ENCODE results near the gene CHD1. TPM values are rescaled to one million over a fixed set of nuclear protein-coding genes. Genes with fewer than 3 reads are reported as not detected.

The CHD1 gene
- total RNA-seq = 30.0 and 32.0 TPM in 2 replicates

DNA sequence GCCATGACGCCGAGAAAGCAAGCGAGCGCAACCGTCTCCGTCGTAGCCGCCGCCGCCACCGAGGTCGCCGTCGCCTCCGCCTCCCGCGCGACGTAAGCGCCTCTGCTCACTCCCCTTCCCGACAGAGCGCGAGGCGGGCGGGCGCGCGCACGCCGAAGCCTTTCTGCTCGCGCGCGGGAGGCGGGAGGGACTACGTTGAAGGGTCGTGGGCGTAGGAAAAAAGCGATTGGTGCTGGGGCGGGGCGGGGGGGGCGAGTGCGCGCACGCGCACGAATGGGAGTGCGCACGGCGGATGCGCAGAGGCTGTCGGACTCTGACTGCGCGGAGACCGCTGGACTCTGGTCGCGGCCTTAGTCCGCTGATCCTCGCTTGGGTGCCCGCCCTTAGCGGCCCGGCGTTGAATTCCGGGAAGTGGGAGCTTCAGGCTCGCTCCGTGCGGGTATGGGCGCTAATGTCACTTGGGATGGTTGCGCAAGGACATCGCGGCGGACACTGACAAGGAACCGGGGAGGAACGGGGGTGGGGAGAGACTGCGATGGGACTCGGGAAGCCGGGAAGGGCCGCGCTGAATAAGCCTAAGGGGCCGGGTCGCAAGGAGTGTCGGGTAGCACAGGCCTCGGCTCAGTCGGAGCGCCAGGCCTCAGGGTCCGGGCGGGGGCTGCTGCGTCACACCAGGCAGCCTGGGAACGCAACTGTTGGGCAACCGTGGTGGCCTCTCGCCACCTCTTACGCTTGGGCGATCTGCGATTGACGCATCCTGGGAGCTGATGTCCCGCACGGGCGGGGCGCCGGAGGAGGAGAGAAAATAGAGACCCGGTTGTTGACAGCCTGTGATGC, at the start of gene CHD1:
CHD1 (minus strand) TSS at position 135 of the 837 bp plus-strand sequence. CDS start 2,621 bp downstream, outside the sequence.

Other genes starting within 250 kb of the CHD1 start
- gene RGMB, start 155.3 kb downstream of the CHD1 start, total RNA-seq = 17.9 and 30.3 TPM in 2 replicates